Measurements from ENCODE around the gene WWOX.

GRCh38 chr16:78184238-78185183, 85.1 kb downstream of the WWOX start:
- TF ChIP-seq, protein P1, sequence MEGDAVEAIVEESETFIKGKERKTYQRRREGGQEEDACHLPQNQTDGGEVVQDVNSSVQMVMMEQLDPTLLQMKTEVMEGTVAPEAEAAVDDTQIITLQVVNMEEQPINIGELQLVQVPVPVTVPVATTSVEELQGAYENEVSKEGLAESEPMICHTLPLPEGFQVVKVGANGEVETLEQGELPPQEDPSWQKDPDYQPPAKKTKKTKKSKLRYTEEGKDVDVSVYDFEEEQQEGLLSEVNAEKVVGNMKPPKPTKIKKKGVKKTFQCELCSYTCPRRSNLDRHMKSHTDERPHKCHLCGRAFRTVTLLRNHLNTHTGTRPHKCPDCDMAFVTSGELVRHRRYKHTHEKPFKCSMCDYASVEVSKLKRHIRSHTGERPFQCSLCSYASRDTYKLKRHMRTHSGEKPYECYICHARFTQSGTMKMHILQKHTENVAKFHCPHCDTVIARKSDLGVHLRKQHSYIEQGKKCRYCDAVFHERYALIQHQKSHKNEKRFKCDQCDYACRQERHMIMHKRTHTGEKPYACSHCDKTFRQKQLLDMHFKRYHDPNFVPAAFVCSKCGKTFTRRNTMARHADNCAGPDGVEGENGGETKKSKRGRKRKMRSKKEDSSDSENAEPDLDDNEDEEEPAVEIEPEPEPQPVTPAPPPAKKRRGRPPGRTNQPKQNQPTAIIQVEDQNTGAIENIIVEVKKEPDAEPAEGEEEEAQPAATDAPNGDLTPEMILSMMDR (IDR thresholded peaks at IDR 0.05; ENCODE audit: poor library complexity) = no peak
- TF ChIP-seq EZH2 (IDR thresholded peaks at IDR 0.05; ENCODE audit: borderline replicate concordance) = no peak

Data from hepatocyte (in vitro differentiated cells).